IPS DF 6.9 (cell line): ENCODE measurements around the gene ACSM6.
A peak's percentile ranks its signal among the peaks of the same experiment; 100 is the strongest.
"Not testable (repeated sequence)": the region's sequence is repeated elsewhere in the genome, so short reads cannot be mapped to it uniquely, and the experiment has no call there.

ENCODE experiments used
- DNase-seq: peaks from one replicate; pipeline ENCODE4 v3.0.0-alpha.2; 2013; ENCODE audit warnings: low read depth, low spot score
- H3K27ac ChIP-seq: one replicate; pipeline ENCODE4 v1.5.1; 2013; ENCODE audit warnings: low read length, control low read depth
- H3K27me3 ChIP-seq: 2 replicates; pipeline ENCODE4 v1.6.1; 2013; ENCODE audit warnings: mild to moderate bottlenecking, low read length; ENCODE audit not compliant: control insufficient read depth, insufficient read depth
- H3K36me3 ChIP-seq: 2 replicates; pipeline ENCODE4 v1.6.1; 2013; ENCODE audit warnings: low read length; ENCODE audit not compliant: control insufficient read depth, insufficient read depth
- H3K4me1 ChIP-seq: 2 replicates; pipeline ENCODE4 v1.6.1; 2013; ENCODE audit warnings: low read length; ENCODE audit not compliant: control insufficient read depth, insufficient read depth
- H3K4me3 ChIP-seq: 2 replicates; pipeline ENCODE4 v1.5.1; 2013; ENCODE audit warnings: mild to moderate bottlenecking, low read length
- H3K9me3 ChIP-seq: 2 replicates; pipeline ENCODE4 v1.6.1; 2013; ENCODE audit warnings: low read length, inconsistent platforms; ENCODE audit not compliant: control insufficient read depth, insufficient read depth
- WGBS: extraction: QIAGEN DNeasy Blood & Tissue Kit; methylation state at CpG from one replicate; pipeline ENCODE4 v1.1.7; 2013; ENCODE audit warnings: mixed read lengths, missing lambda C conversion rate; ENCODE audit not compliant: insufficient read length, insufficient coverage; 5-methylcytosine and 5-hydroxymethylcytosine counted together

Gene ACSM6

GRCh38 chr10:95183271-95184230, 10.5 kb upstream of the ACSM6 start:
- Histone ChIP-seq H3K4me1 (no peaks in the 10 kb centered on the region; the same call in 1 of the 2 replicates), H3K9me3 (no peaks in the 10 kb centered on the region), H3K27ac (no peak overlapping the region), H3K27me3 (no peaks in the 10 kb centered on the region), H3K36me3 (no peaks in the 10 kb centered on the region), H3K4me3 (peak overlapping the region; percentile 49; the same call in 1 of the 2 replicates)
- WGBS: no CpG with 5 or more reads among the region's 85 CpGs
- DNase-seq: peak; percentile 57

- no CpG with 5 or more reads among the region's 3 CpGs for WGBS
- Histone ChIP-seq H3K9me3 (no peaks in the 10 kb centered on the region), H3K27me3 (no peaks in the 10 kb centered on the region), H3K4me1 (no peaks in the 10 kb centered on the region; the same call in 1 of the 2 replicates), H3K27ac (no peak overlapping the region), H3K4me3 (no peak overlapping the region), H3K36me3 (no peaks in the 10 kb centered on the region)
- no peak for DNase-seq
Observed at GRCh38 chr10:95187617-95188016, 6.4 kb upstream of the ACSM6 start.

GRCh38 chr10:95188593-95188992, 5.4 kb upstream of the ACSM6 start:
- H3K36me3 ChIP-seq: no peaks in the 10 kb centered on the region
- no peaks in the 10 kb centered on the region for H3K27me3 ChIP-seq
- no peaks in the 10 kb centered on the region for H3K9me3 ChIP-seq
- no peak for DNase-seq
- no peaks in the 10 kb centered on the region; the same call in 1 of the 2 replicates for H3K4me1 ChIP-seq
- no peak overlapping the region for H3K27ac ChIP-seq
- H3K4me3 ChIP-seq: no peak overlapping the region

- Histone ChIP-seq H3K36me3 (no peaks in the 10 kb centered on the region), H3K27ac (no peak overlapping the region), H3K4me3 (no peak overlapping the region), H3K27me3 (no peaks in the 10 kb centered on the region), H3K4me1 (peaks cover 1% of the 10 kb centered on the region; the same call in 1 of the 2 replicates), H3K9me3 (no peaks in the 10 kb centered on the region)
- WGBS: no CpG with 5 or more reads among the region's 3 CpGs
- DNase-seq: no peak
Observed at GRCh38 chr10:95196046-95196445, 2.0 kb downstream of the ACSM6 start.

- DNase-seq: no peak
- Histone ChIP-seq H3K27me3 (no peaks in the 10 kb centered on the region), H3K9me3 (no peaks in the 10 kb centered on the region; the same call in 1 of the 2 replicates), H3K4me3 (no peak overlapping the region), H3K36me3 (no peaks in the 10 kb centered on the region), H3K4me1 (0 out of 2 replicates have a peak, but pooled peaks cover 1% of the 10 kb centered on the region), H3K27ac (no peak overlapping the region)
- WGBS: no CpG with 5 or more reads among the region's 4 CpGs
Observed at GRCh38 chr10:95201736-95202135, 7.7 kb downstream of the ACSM6 start.

GRCh38 chr10:95202865-95203264, 8.8 kb downstream of the ACSM6 start:
- not testable (repeated sequence) for H3K27ac ChIP-seq, DNase-seq, H3K36me3 ChIP-seq, H3K4me3 ChIP-seq, H3K4me1 ChIP-seq, H3K9me3 ChIP-seq, H3K27me3 ChIP-seq
- WGBS: no CpG with 5 or more reads among the region's 5 CpGs

- no peaks in the 10 kb centered on the region for H3K36me3 ChIP-seq
Observed at GRCh38 chr10:95208702-95209391, 14.8 kb downstream of the ACSM6 start.

GRCh38 chr10:95209509-95210127, 15.6 kb downstream of the ACSM6 start:
- Histone ChIP-seq H3K27ac (no peak overlapping the region), H3K4me3 (no peak overlapping the region), H3K36me3 (no peaks in the 10 kb centered on the region), H3K9me3 (no peaks in the 10 kb centered on the region; the same call in 1 of the 2 replicates), H3K27me3 (no peaks in the 10 kb centered on the region), H3K4me1 (no peaks in the 10 kb centered on the region; the same call in 1 of the 2 replicates)
- WGBS: no CpG with 5 or more reads among the region's 6 CpGs
- no peak for DNase-seq

More at GRCh38 chr10:95208702-95209391, 14.8 kb downstream of the ACSM6 start:
- DNase-seq: no peak
- Histone ChIP-seq H3K4me3 (no peak overlapping the region), H3K9me3 (no peaks in the 10 kb centered on the region; the same call in 1 of the 2 replicates), H3K27ac (no peak overlapping the region), H3K27me3 (no peaks in the 10 kb centered on the region), H3K4me1 (no peaks in the 10 kb centered on the region; the same call in 1 of the 2 replicates)
- no CpG with 5 or more reads among the region's 8 CpGs for WGBS

GRCh38 chr10:95211606-95212279, 17.7 kb downstream of the ACSM6 start:
- Histone ChIP-seq H3K27ac (no peak overlapping the region), H3K27me3 (no peaks in the 10 kb centered on the region), H3K36me3 (no peaks in the 10 kb centered on the region), H3K4me3 (no peak overlapping the region), H3K4me1 (no peaks in the 10 kb centered on the region; the same call in 1 of the 2 replicates), H3K9me3 (no peaks in the 10 kb centered on the region)
- no peak for DNase-seq
- no CpG with 5 or more reads among the region's 3 CpGs for WGBS

GRCh38 chr10:95214369-95214768, 20.3 kb downstream of the ACSM6 start:
- no CpG with 5 or more reads among the region's 2 CpGs for WGBS
- no peak for DNase-seq
- H3K36me3 ChIP-seq: no peaks in the 10 kb centered on the region
- H3K4me1 ChIP-seq: no peaks in the 10 kb centered on the region
- no peak overlapping the region for H3K4me3 ChIP-seq
- H3K27me3 ChIP-seq: no peaks in the 10 kb centered on the region
- no peaks in the 10 kb centered on the region for H3K9me3 ChIP-seq
- no peak overlapping the region for H3K27ac ChIP-seq
